GM12878 (cell line): ENCODE data around the gene ZNF532. TPM values are rescaled to one million over a fixed set of nuclear protein-coding genes. Genes with fewer than 3 reads are reported as not detected.

Experiments
- ATAC-seq: fragments of 200-7000 bp; cut with Tn5 transposase; 3 replicates; pipeline ENCODE4 v1.9.1; 2020; ENCODE audit warnings: mild to moderate bottlenecking, moderate library complexity
- BruUV-seq: library from RNA; stranded (reverse); fragments of 400-500 nt; replicated peaks from 2 replicates; lab custom pipeline; 2021; lab: Mats Ljungman, UMichigan
- CTCF ChIA-PET: fragments of 300-600 bp; sonication (Branson Sonifier 250); formaldehyde crosslinking; extraction: SDS; loops from one replicate; lab custom pipeline; 2021; ENCODE audit warnings: inconsistent platforms; lab: Yijun Ruan, JAX
- POLR2A ChIA-PET: fragments of 350-600 bp; formaldehyde crosslinking; extraction: SDS; loops from one replicate; lab custom pipeline; 2021; ENCODE audit warnings: inconsistent platforms; lab: Charles Lee
- RAD21 ChIA-PET: fragments of 300-600 bp; sonication (Branson Sonifier 250); formaldehyde crosslinking; loops from one replicate; lab custom pipeline; 2023; ENCODE audit warnings: antibody characterized with exemption; ENCODE audit not compliant: unreplicated experiment; lab: Charles Lee
- SMC1A ChIA-PET: fragments of 300-600 bp; sonication (Branson Sonifier 250); formaldehyde crosslinking; loops from one replicate; lab custom pipeline; 2023; ENCODE audit not compliant: unreplicated experiment, uncharacterized antibody; lab: Charles Lee
- DNase-seq: peaks from one replicate; pipeline ENCODE4 v3.0.0-alpha.2; 2011; ENCODE audit warnings: low read depth, low spot score
- FAIRE-seq: peaks from 3 replicates; lab custom pipeline; 2011; peaks lifted over from hg19 to GRCh38; lab: Jason Lieb, UNC
- H2AFZ ChIP-seq: 2 replicates; pipeline ENCODE4 v1.6.0; 2011; ENCODE audit warnings: low read depth, low read length, control low read depth; ENCODE audit not compliant: control insufficient read depth
- H3K27ac ChIP-seq: 2 replicates; pipeline ENCODE4 v1.5.1; 2011; ENCODE audit warnings: control low read depth; ENCODE audit not compliant: control insufficient read depth, insufficient read depth
- H3K27me3 ChIP-seq, 2 experiments: replicated peaks in 1 of 2; 2 replicates each; pipeline versions ENCODE4 v1.6.0 to v1.6.1; 2011; ENCODE audit warnings: low read length in 1 of 2; ENCODE audit not compliant: control insufficient read depth in 2 of 2, insufficient read depth in 2 of 2
- H3K36me3 ChIP-seq, 2 experiments: 2 replicates each; pipeline ENCODE4 v1.5.1; 2011; ENCODE audit warnings: low read length in 1 of 2; ENCODE audit not compliant: control insufficient read depth in 2 of 2, insufficient read depth in 2 of 2
- H3K4me1 ChIP-seq: 2 replicates; pipeline ENCODE4 v1.6.1; 2011; ENCODE audit warnings: mild to moderate bottlenecking, low read length, moderate library complexity, mixed read lengths; ENCODE audit not compliant: control insufficient read depth, insufficient read depth
- H3K4me2 ChIP-seq: 2 replicates; pipeline ENCODE4 v1.6.0; 2011; ENCODE audit warnings: control low read depth; ENCODE audit not compliant: control insufficient read depth, insufficient read depth
- H3K4me3 ChIP-seq: fragments of 200-600 bp; sonication (generic); 2 replicates; pipeline ENCODE4 v1.5.1; 2016
- H3K79me2 ChIP-seq: 2 replicates; pipeline ENCODE4 v1.6.0; 2011; ENCODE audit warnings: low read length; ENCODE audit not compliant: control insufficient read depth, insufficient read depth
- H3K9ac ChIP-seq: 2 replicates; pipeline ENCODE4 v1.8.0; 2011; ENCODE audit warnings: low read length, control low read depth, mixed read lengths; ENCODE audit not compliant: control insufficient read depth, insufficient read depth
- H3K9me3 ChIP-seq: replicated peaks from 3 replicates; pipeline ENCODE4 v1.5.1; 2011; ENCODE audit warnings: mild to moderate bottlenecking, low read length; ENCODE audit not compliant: control insufficient read depth, insufficient read depth
- H4K20me1 ChIP-seq: 2 replicates; pipeline ENCODE4 v1.6.0; 2011; ENCODE audit not compliant: control insufficient read depth, insufficient read depth
- FOS ChIP-seq: IDR thresholded peaks from 3 replicates; pipeline ENCODE4 v1.6.1; 2011; ENCODE audit warnings: borderline replicate concordance; ENCODE audit not compliant: insufficient read length; ENCODE audit errors: extremely low read depth
- IRF5 ChIP-seq: fragments of 450-650 bp; IDR thresholded peaks from 2 replicates; pipeline ENCODE4 v1.6.1; 2017; ENCODE audit warnings: borderline replicate concordance
- MXI1 ChIP-seq: fragments of 150-350 bp; IDR thresholded peaks from 2 replicates; pipeline ENCODE4 v1.6.1; 2011; ENCODE audit warnings: low read depth, mild to moderate bottlenecking, inconsistent platforms, low read length, improper control_type of control experiment
- RELB ChIP-seq: fragments of 450-650 bp; IDR thresholded peaks from 2 replicates; pipeline ENCODE4 v1.6.1; 2017; ENCODE audit warnings: low read depth, mild to moderate bottlenecking, moderate library complexity
- WGBS: methylation state at CpG from one replicate; pipeline ENCODE4 v1.1.6; 2016; ENCODE audit warnings: low lambda C conversion rate; ENCODE audit not compliant: insufficient replicate concordance, insufficient coverage; ENCODE audit errors: missing lambda C conversion rate; 5-methylcytosine and 5-hydroxymethylcytosine counted together
- in situ Hi-C: fragments of 300-500 bp; cut with MboI; formaldehyde crosslinking; loops from 9 replicates; pipeline ENCODE4 v1.14.3; 2018; ENCODE audit warnings: mixed read lengths
- intact Hi-C: fragments of 100-400 bp; cut with micrococcal nuclease; formaldehyde crosslinking; loops from one replicate; pipeline ENCODE4 v1.14.2; 2022; ENCODE audit not compliant: unreplicated experiment
- polyA plus RNA-seq, 11 experiments: library from polyadenylated mRNA; depleted of rRNA in 4 of 11; unstranded in 6 of 11; stranded (reverse) in 5 of 11; fragments of >200 nt; fragmentation: Nextera tagmentation in 4 of 11; fragmentation: Illumina TruSeq in 1 of 11; extraction: Ambion mirVana in 4 of 11; extraction: Trizol in 1 of 11; gene quantifications; 1 replicate in 1 of 11; 2 replicates in 10 of 11; pipeline versions ENCODE4 v1.2.1 to v1.2.3, GENCODE V29; 2011 to 2016; ENCODE audit warnings: inconsistent platforms in 2 of 11, missing spikeins in 2 of 11, low read depth in 1 of 11
- total RNA-seq, 4 experiments: library from RNA; depleted of rRNA in 3 of 4; stranded (reverse); fragments of >200 nt in 3 of 4; fragmentation: Illumina TruSeq in 1 of 4; extraction: Trizol in 1 of 4; gene quantifications; 2 replicates each; pipeline versions ENCODE4 v1.2.1 to v1.2.3, GENCODE V29; 2013 to 2021

The ZNF532 gene
- total and polyA plus RNA-seq, 10 of the 15 experiments (the other 5 are each of a cell fraction or from before 2014, with no cell fraction given): 0.44 to 3.4 (median 1.4) TPM

GRCh38 chr18:59015531-59016152 lies 151.0 kb downstream of the ZNF532 start:
- no peak overlapping the region for H2AFZ ChIP-seq

More at GRCh38 chr18:59015531-59016152, 151.0 kb downstream of the ZNF532 start:
- no TSS peak for BruUV-seq
- H3K9me3 ChIP-seq: peaks cover 4% of the 10 kb centered on the region; the same call in 2 of the 3 replicates
- no peak overlapping the region for H3K9ac ChIP-seq
- ATAC-seq (no peak), DNase-seq (no peak), FAIRE-seq (no peak)
- intact Hi-C loops: no loop called here
- ChIA-PET CTCF (no interaction called here), SMC1A (interaction anchor here (6.2 kb wide), 1 partner anchor 50 kb away, joined by 33 read pairs; no protein-coding TSS in a partner anchor), RAD21 (no interaction called here), POLR2A (no interaction called here)
- no peaks in the 10 kb centered on the region for H3K27me3 ChIP-seq
- WGBS: 86% methylated on average over 5 of the region's 5 CpGs
- no peaks in the 10 kb centered on the region for H3K79me2 ChIP-seq
- no peak overlapping the region for H3K4me3 ChIP-seq
- in situ Hi-C loops: no loop called here
- H3K4me1 ChIP-seq: peaks cover 22% of the 10 kb centered on the region
- no peaks in the 10 kb centered on the region for H4K20me1 ChIP-seq
- H3K27ac ChIP-seq: no peak overlapping the region
- H3K36me3 ChIP-seq: no peaks in the 10 kb centered on the region
- H3K4me2 ChIP-seq: no peak overlapping the region
- TF ChIP-seq FOS: no peak
- TF ChIP-seq IRF5: no peak
- no peak for TF ChIP-seq RELB
- TF ChIP-seq MXI1: no peak
